ENCODE measurements around the gene ANKRD40CL. TPM values are rescaled to one million over a fixed set of nuclear protein-coding genes. Genes with fewer than 3 reads are reported as not detected.

ANKRD40CL gene
- total RNA-seq, 2 experiments from 2014 or later: not detected

DNA sequence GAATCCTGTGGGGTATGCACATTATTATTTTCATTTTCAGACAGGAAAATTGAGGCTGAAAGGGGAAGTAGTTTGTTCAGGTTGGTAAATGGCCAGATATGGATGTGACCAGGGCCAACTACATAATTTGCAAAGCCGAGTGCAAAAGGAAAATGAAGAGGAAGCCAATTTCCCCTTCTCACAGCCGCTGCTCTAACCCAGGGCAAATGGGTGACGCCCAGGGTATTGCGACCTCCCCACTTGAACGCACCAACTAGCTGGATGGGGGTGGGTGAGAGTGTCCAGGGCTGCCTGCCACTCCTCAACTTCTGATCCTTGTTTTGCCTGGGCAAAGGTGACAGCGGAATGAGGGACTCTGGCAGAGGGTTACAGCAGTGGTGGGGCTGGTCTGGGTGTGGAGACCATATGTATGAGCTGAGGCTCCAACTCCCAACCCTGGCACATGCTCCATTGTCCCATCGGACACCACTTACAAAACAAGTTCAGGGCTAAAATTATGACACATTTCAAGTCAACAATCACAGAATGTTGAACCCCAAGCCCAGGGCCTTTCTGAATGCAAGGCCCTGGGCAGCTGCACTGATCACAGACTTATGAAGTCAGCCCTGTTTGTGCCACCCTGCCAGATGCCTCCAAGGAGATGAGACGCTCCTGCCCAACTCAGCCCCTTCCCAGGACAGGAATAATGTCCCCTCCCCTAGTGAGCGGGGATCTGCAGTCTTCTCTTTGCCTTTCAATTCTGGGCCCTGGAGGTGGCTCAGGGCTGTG is 1.7 kb downstream of the ANKRD40CL start:
- ATAC-seq (ENCODE audit: low read depth): no peak
- H3K27ac Mint-ChIP-seq: no peak overlapping the region
- H3K4me1 Mint-ChIP-seq: peaks cover 9% of the 10 kb centered on the region
- no peaks in the 10 kb centered on the region for H3K36me3 Mint-ChIP-seq
- DNase-seq: no peak
- POLR2A ChIA-PET: no interaction called here
- H3K9me3 Mint-ChIP-seq: no peaks in the 10 kb centered on the region
- no peak overlapping the region for H3K4me3 Mint-ChIP-seq
- H3K27me3 Mint-ChIP-seq: peaks cover 16% of the 10 kb centered on the region

DNA sequence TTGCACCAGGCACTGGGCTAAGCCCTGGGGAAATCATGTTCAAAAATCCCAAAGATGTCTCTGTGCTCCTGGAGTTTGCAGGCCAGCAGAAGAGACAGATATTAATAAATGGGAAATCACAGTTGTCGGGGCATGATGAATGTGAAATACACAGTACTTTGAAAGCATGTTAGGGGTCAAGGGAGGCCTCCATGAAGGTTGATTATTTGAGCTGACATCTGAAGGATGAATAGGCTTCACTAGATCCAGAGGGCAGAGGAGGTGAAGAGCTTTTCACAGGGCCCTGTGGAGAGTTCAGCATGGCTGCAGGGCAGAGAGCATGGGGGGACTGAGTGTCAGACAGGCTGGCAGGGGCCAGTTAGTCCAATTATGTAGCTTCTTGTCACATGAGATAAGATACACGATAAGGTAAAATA is 2.6 kb downstream of the ANKRD40CL start:
- no peak overlapping the region for H3K27ac Mint-ChIP-seq

DNA sequence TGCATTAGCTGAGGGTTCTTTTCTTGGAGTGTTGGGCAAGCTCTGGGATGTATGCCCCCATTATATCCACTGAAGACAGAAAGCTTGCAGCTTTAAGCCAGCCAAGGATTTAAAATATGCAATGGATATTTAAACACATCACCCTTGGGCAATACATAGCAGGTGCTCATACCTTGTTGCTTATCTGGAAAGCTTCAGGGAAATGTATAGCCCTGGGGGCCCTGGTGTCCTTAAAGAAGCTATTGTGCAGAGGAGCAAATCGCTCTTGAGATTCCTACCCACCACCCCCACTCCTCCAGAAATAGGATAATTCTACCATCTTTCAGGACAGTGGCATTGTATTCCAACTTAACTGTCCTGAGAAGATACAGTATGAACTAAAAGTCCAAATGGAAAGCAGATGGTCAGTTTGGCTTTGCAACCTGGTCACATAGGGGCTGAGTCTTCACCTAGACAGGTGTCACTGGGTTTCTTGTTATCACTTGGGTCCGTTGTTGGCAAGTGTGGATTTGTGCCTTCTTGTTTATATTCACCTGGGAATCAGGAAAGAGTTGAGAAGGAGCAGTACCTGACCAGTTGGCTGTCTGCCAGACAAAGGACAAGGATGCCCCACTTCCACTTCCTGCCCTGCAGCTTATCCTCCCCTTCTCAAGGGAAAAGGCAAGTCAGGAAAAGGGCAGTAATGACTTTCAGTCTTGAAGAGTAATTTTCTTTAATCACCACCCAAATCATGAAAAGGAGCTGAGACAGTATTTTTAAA is 3.4 kb downstream of the ANKRD40CL start:
- ATAC-seq (ENCODE audit: low read depth) (no peak), DNase-seq (no peak)
- H3K27ac Mint-ChIP-seq: no peak overlapping the region
- POLR2A ChIA-PET: no interaction called here
- H3K4me1 Mint-ChIP-seq: peaks cover 9% of the 10 kb centered on the region
- no peaks in the 10 kb centered on the region for H3K9me3 Mint-ChIP-seq
- H3K4me3 Mint-ChIP-seq: no peak overlapping the region
- no peaks in the 10 kb centered on the region for H3K36me3 Mint-ChIP-seq
- peaks cover 10% of the 10 kb centered on the region for H3K27me3 Mint-ChIP-seq

More for the DNA sequence above, 2.6 kb downstream of the ANKRD40CL start:
- H3K4me3 Mint-ChIP-seq: no peak overlapping the region
- POLR2A ChIA-PET: no interaction called here
- no peaks in the 10 kb centered on the region for H3K36me3 Mint-ChIP-seq
- peaks cover 10% of the 10 kb centered on the region for H3K27me3 Mint-ChIP-seq
- no peak for DNase-seq
- ATAC-seq (ENCODE audit: low read depth): no peak
- peaks cover 9% of the 10 kb centered on the region for H3K4me1 Mint-ChIP-seq
- H3K9me3 Mint-ChIP-seq: no peaks in the 10 kb centered on the region

DNA sequence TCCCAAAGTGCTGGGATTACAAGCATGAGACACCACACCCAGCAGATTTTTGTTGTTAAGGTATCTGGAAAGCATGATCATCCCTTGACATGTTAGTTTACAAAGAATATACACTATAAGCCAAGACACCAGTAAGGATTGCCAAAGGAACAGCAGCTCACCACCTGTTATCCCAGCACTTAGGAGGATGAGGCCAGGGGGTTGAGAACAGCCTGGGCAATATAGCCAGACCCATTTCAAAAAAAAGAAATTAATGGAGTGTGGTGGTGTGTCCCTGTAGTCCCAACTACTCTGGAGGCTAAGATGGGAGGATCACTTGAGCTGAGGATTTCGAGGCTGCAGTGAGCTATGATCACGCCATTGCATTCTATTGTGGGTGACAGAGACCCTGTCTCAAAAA is 5.1 kb downstream of the ANKRD40CL start:
- no peak overlapping the region for H3K27ac Mint-ChIP-seq
- H3K4me3 Mint-ChIP-seq: no peak overlapping the region
- H3K27me3 Mint-ChIP-seq: peaks cover 12% of the 10 kb centered on the region
- no peak for DNase-seq
- peaks cover 9% of the 10 kb centered on the region for H3K4me1 Mint-ChIP-seq
- no peaks in the 10 kb centered on the region for H3K36me3 Mint-ChIP-seq
- POLR2A ChIA-PET: interaction anchor here (0.9 kb wide), 1 partner anchor 43 kb away, joined by 3 read pairs; the partner anchor contains the start of gene LUC7L3
- ATAC-seq (ENCODE audit: low read depth): no peak
- no peaks in the 10 kb centered on the region for H3K9me3 Mint-ChIP-seq

DNA sequence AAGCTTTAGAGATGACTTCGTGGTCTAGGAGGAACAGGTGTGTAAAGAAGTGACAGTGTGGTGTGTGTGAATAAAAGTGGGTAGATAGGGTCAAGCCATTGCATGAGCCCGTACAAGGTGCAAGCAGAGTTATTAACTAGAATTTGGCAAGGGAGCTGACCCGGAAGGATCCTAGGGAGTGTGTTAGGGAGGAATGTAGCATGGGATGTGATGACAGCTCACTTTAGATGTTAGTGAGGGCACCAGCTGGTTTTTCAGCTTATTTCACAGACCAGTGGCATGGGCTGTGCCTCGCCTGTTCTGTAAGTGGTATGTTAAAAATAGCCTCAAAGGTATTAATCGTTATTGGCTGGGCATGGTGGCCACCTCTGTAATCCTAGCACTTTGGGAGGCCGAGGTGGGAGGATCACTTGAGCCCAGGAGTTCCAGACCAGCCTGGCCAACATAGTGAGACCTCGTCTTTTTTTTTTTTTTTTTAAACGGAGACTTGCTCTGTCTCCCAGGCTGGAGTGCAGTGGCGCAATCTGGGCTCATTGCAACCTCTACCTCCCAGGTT is 8.3 kb downstream of the ANKRD40CL start:
- ATAC-seq (ENCODE audit: low read depth): no peak
- H3K9me3 Mint-ChIP-seq: no peaks in the 10 kb centered on the region
- peaks cover 7% of the 10 kb centered on the region for H3K27me3 Mint-ChIP-seq
- H3K27ac Mint-ChIP-seq: no peak overlapping the region
- H3K36me3 Mint-ChIP-seq: peaks cover 2% of the 10 kb centered on the region
- peaks cover 4% of the 10 kb centered on the region for H3K4me1 Mint-ChIP-seq
- DNase-seq: no peak
- POLR2A ChIA-PET: no interaction called here
- no peak overlapping the region for H3K4me3 Mint-ChIP-seq

DNA sequence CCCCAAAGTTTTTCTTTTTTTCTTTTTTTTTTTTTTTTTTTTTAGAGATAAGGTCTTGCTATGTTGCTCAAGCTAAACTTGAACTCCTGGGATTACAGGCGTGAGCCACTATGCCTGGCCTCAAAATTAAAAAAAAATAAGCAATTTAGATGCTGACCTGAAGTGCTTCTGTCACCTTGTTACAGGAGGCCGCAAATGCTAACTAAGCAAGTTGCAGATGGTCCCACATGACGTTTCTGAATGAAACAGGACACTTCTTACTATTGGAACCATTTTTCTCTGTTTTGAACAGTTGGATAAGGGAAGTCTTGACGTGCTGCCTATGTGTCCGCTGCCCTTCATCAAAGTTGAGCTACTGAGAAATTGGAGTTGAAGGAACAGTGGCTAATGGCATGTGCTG is 8.8 kb downstream of the ANKRD40CL start:
- DNase-seq (no peak), ATAC-seq (ENCODE audit: low read depth) (no peak)
- POLR2A ChIA-PET: no interaction called here
- Mint-ChIP-seq H3K36me3 (peaks cover 6% of the 10 kb centered on the region), H3K4me1 (peaks cover 5% of the 10 kb centered on the region), H3K27me3 (peaks cover 7% of the 10 kb centered on the region), H3K4me3 (no peak overlapping the region), H3K27ac (no peak overlapping the region), H3K9me3 (no peaks in the 10 kb centered on the region)

DNA sequence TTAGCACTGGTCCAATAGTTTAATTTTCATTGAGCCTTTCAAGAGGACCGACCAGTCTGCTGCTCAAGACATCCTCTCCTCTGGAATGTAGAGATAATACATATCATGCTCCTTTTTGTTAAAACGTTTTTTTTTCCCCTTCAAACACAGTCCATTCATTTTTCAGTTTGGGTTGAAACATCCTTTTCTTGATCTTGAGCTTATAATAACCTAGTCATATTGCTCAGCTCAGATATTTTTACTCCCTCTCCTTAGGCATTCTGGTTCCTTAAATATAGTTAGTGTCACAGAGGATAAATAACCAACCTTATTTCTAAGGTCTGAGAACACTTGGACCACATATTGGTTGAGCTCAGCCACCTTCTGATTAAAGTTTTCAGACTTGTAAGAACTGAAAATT is 12.8 kb downstream of the ANKRD40CL start:
- DNase-seq (no peak), ATAC-seq (ENCODE audit: low read depth) (no peak)
- Mint-ChIP-seq H3K27ac (no peak overlapping the region), H3K4me1 (peaks cover 2% of the 10 kb centered on the region), H3K27me3 (peaks cover 2% of the 10 kb centered on the region), H3K9me3 (no peaks in the 10 kb centered on the region), H3K4me3 (no peak overlapping the region), H3K36me3 (peaks cover 16% of the 10 kb centered on the region)
- POLR2A ChIA-PET: no interaction called here

DNA sequence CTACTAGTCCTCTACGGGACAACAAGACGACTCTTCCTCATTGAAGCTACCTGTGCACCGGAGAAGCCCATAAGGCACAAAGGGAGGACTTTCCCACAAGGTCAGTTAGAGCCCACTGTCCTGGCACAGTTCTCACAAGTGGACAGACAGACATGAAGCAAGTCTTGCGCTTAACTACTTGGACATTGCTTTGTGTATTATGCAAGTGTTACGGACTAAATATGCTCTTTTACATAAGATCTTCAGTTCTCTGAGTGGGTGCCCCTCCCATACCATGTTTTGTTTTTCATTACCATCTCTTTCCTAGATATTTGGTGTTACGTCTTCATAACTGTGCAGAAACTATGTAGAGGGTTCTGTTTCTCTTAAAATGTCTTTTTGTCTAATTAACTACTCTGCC is 18.1 kb downstream of the ANKRD40CL start:
- DNase-seq (no peak), ATAC-seq (ENCODE audit: low read depth) (no peak)
- Mint-ChIP-seq H3K4me1 (peaks cover 6% of the 10 kb centered on the region), H3K36me3 (peaks cover 26% of the 10 kb centered on the region), H3K27ac (no peak overlapping the region), H3K9me3 (no peaks in the 10 kb centered on the region), H3K27me3 (no peaks in the 10 kb centered on the region), H3K4me3 (no peak overlapping the region)
- POLR2A ChIA-PET: no interaction called here

DNA sequence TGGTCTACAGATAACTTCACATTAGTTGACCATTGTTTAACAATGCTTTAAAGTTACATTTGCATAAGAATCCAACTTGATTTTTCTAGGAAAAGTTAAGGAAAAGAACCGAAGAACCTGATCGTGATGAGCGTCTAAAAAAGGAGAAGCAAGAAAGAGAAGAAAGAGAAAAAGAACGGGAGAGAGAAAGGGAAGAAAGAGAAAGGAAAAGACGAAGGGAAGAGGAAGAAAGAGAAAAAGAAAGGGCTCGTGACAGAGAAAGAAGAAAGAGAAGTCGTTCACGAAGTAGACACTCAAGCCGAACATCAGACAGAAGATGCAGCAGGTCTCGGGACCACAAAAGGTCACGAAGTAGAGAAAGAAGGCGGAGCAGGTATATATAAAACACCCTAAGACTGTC is 21.7 kb downstream of the ANKRD40CL start:
- peaks cover 39% of the 10 kb centered on the region for H3K36me3 Mint-ChIP-seq
- DNase-seq (no peak), ATAC-seq (ENCODE audit: low read depth) (no peak)
- no peaks in the 10 kb centered on the region for H3K9me3 Mint-ChIP-seq
- no peak overlapping the region for H3K4me3 Mint-ChIP-seq
- POLR2A ChIA-PET: no interaction called here
- H3K4me1 Mint-ChIP-seq: peaks cover 7% of the 10 kb centered on the region
- no peaks in the 10 kb centered on the region for H3K27me3 Mint-ChIP-seq
- H3K27ac Mint-ChIP-seq: no peak overlapping the region

DNA sequence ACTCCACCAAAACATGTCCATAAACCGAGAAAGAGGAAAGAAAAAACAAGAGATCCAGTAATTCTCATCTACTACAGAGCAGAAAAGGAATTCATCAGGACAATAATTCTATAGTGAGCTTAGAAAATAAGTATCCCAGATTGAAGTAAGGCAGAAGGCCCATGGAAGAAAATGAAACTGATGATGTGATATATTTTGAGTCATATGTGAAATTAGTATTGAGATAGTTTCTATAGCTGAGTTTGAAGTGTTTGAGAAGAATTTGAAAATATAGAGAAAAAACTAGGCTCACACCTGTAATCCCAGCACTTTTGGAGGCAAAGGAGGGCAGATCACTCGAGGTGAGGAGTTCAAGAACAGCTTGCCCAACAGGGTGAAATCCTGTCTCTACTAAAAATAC is 28.2 kb downstream of the ANKRD40CL start:
- peaks cover 32% of the 10 kb centered on the region for H3K36me3 Mint-ChIP-seq
- POLR2A ChIA-PET: no interaction called here
- peak overlapping the region; percentile 27 for H3K27ac Mint-ChIP-seq
- H3K9me3 Mint-ChIP-seq: no peaks in the 10 kb centered on the region
- no peak overlapping the region for H3K4me3 Mint-ChIP-seq
- H3K4me1 Mint-ChIP-seq: peaks cover 15% of the 10 kb centered on the region
- ATAC-seq (ENCODE audit: low read depth): no peak
- H3K27me3 Mint-ChIP-seq: no peaks in the 10 kb centered on the region
- no peak for DNase-seq

DNA sequence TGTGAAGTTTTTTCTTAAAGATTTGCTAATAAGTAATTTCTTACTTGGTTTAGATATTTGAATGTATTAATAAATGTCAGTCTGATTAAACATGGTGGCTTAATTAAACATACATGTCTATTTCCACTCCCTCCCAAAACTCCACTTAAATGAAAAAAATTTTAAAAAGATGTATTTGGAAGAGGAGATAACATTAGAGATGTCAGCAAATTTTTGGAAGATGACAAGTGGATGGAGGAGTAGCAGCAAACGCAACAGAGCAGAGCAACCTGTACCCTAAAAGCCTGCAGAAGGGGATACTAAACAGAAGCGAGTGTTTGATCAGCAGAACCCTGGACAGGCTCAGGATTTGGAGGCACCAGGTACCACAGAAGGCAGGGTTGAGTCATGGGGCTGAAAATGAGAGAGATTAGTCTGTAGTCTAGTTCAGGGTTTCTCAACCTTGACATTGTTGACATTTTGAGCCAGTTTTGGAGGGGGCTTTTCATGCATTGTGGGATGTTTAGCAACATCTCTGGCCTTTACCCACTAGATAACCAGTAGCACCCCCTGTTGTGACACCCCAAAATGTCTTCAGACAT is 30.1 kb downstream of the ANKRD40CL start:
- no peak overlapping the region for H3K4me3 Mint-ChIP-seq
- no peaks in the 10 kb centered on the region for H3K27me3 Mint-ChIP-seq
- no peaks in the 10 kb centered on the region for H3K9me3 Mint-ChIP-seq
- H3K36me3 Mint-ChIP-seq: peaks cover 22% of the 10 kb centered on the region
- POLR2A ChIA-PET: no interaction called here
- ATAC-seq (ENCODE audit: low read depth): no peak
- H3K4me1 Mint-ChIP-seq: peaks cover 16% of the 10 kb centered on the region
- no peak for DNase-seq
- H3K27ac Mint-ChIP-seq: no peak overlapping the region

DNA sequence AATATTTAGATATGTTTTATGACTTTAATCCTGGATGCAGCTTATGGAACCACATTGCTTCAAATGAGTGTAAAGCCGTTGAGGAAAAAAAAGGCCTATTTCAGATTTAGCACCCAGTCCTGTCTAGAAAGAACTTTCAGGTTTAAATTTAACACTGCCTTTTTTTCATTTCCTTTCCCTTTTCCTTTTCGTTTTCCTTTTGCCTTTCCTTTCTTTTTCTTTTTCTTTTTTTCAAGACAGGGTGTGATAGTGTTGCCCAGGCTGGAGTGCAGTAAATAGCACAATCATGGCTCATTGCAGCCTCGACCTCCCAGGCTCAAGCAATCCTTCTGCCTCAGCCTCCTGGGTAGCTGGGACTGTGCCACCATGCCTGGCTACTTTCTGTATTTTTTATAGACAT is 32.0 kb downstream of the ANKRD40CL start:
- peaks cover 12% of the 10 kb centered on the region for H3K36me3 Mint-ChIP-seq
- H3K9me3 Mint-ChIP-seq: no peaks in the 10 kb centered on the region
- ATAC-seq (ENCODE audit: low read depth) (no peak), DNase-seq (no peak)
- H3K4me3 Mint-ChIP-seq: no peak overlapping the region
- peaks cover 23% of the 10 kb centered on the region for H3K4me1 Mint-ChIP-seq
- POLR2A ChIA-PET: interaction anchor here (1.1 kb wide), 1 partner anchor 45 kb away, joined by 4 read pairs; no protein-coding TSS in a partner anchor
- H3K27ac Mint-ChIP-seq: peak overlapping the region; percentile 67
- H3K27me3 Mint-ChIP-seq: no peaks in the 10 kb centered on the region

DNA sequence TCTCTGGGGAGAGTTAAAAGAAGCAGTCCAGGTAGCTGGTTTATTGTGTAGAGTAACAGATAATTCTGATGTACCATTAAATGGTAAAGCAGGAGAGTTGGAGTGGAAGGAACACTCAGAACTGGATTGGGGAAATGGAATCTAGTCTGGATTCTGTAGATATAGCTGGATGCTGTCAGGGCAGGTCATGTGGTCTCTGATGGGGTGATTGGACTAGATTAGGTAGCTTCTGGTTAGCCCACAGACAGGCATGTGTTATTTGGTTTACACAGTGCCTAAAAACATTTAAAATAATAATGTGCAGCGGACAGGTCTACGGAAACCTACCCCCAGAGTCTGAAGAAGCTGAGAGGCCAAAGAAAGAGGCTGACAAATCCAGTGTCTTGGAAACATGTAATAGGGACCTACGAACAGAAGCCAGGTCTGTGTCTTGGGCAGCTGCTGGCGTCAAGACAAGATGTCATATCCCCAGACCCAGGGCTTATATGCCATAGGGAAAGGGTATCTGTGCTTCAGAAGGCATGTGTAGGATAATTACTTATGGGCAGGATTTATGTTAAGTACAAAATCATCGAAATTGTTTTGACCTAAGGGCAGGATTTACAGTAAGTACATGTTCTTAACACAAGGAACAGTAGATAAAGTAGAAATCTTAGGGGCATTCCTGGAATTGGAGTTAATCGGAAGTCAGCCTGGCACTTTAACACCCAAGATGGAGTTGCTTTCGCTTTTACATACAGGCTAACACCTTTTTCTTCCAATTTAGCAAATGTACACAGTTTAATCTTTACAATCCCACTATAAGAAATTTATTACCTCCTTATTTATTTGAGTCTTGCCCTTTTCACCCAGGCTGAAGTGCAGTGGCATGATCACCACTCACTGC is 35.5 kb downstream of the ANKRD40CL start:
- Mint-ChIP-seq H3K36me3 (peaks cover 7% of the 10 kb centered on the region), H3K4me3 (no peak overlapping the region), H3K9me3 (no peaks in the 10 kb centered on the region), H3K4me1 (peaks cover 26% of the 10 kb centered on the region), H3K27me3 (no peaks in the 10 kb centered on the region), H3K27ac (peak overlapping the region; percentile 49)
- DNase-seq (no peak), ATAC-seq (ENCODE audit: low read depth) (no peak)
- POLR2A ChIA-PET: interaction anchor here (2.3 kb wide), 1 partner anchor 12 kb away, joined by 12 read pairs; the partner anchor contains the start of gene LUC7L3

All from activated naive CD8-positive, alpha-beta T cell treated with anti-CD3 and anti-CD28 coated beads, Interleukin-2, amount 10 ng/mL, durations not matched to agents 7 days and 5 days (primary cell).